K562 treated with DMSO at 1 percent for 12 hours (cell line): ENCODE measurements around the gene DGKE. TPM values are rescaled to one million over a fixed set of nuclear protein-coding genes. Genes with fewer than 3 reads are reported as not detected.

Experiments
- total RNA-seq: library from RNA; unstranded; fragments of 300-600 nt; gene quantifications from 2 replicates; pipeline ENCODE4 v1.2.3, GENCODE V29; 2022; ENCODE audit not compliant: insufficient read depth

Gene DGKE
- 1.5 and 3.2 TPM in 2 replicates for total RNA-seq

GRCh38 chr17:56833809-56834379, at the start of gene DGKE, which contains the start of gene C17orf67:
TSS of gene DGKE (plus strand) at chr17:56834151. CDS start at chr17:56834796, 645 bp downstream.
TSS of gene C17orf67 (minus strand) at chr17:56833920. CDS start at chr17:56815810, 18,110 bp downstream.

GRCh38 chr17:56913867-56914580, 80.1 kb downstream of the DGKE start, which contains the start of gene TRIM25:
TSS of gene TRIM25 (minus strand) at chr17:56914049. CDS start at chr17:56913988, 61 bp downstream.

Other genes with a start within 250 kb of the DGKE start
- not detected in 2 replicates for gene NOG, start 240.5 kb upstream of the DGKE start, total RNA-seq
- gene C17orf67, start 231 bp upstream of the DGKE start, total RNA-seq = 0.42 TPM in 1 of 2 replicates, not detected in the other
- 18.6 and 68.5 TPM in 2 replicates for gene TRIM25, start 79.9 kb downstream of the DGKE start, total RNA-seq
- gene COIL, start 126.9 kb downstream of the DGKE start, total RNA-seq = 11.7 and 24.2 TPM in 2 replicates
- gene SCPEP1, start 144.0 kb downstream of the DGKE start, total RNA-seq = 24.2 and 36.1 TPM in 2 replicates